CD14-positive monocyte (primary cell): ENCODE measurements around the gene PDE4D. TPM values are rescaled to one million over a fixed set of nuclear protein-coding genes. Genes with fewer than 3 reads are reported as not detected.
A peak's percentile ranks its signal among the peaks of the same experiment; 100 is the strongest.

Source experiments
- DNase-seq, 3 donors: peaks; one replicate each; pipeline ENCODE4 v3.0.0-alpha.2; 2011 to 2022
- H2AFZ ChIP-seq: 2 replicates; pipeline ENCODE4 v1.6.0; 2012; ENCODE audit warnings: mild to moderate bottlenecking, low read depth, low read length, inconsistent platforms; ENCODE audit not compliant: insufficient read depth, poor library complexity, severe bottlenecking
- H3K27ac ChIP-seq, 2 donors: 1 replicate in 1 of 2; 2 replicates in 1 of 2; pipeline ENCODE4 v1.5.1; 2012 to 2013; ENCODE audit warnings: low read length in 2 of 2, control low read depth in 1 of 2, inconsistent platforms in 1 of 2, low read depth in 1 of 2, mild to moderate bottlenecking in 1 of 2
- H3K27me3 ChIP-seq, 2 donors: one replicate each; pipeline versions ENCODE4 v1.6.0 to v1.6.1; 2011 to 2013; ENCODE audit warnings: low read length in 2 of 2; ENCODE audit not compliant: control insufficient read depth in 2 of 2, insufficient read depth in 2 of 2
- H3K36me3 ChIP-seq, 2 donors: replicated peaks in 1 of 2; 1 replicate in 1 of 2; 2 replicates in 1 of 2; pipeline versions ENCODE4 v1.5.1 to v1.6.1; 2012 to 2013; ENCODE audit warnings: low read length in 2 of 2, control low read depth in 1 of 2, inconsistent platforms in 1 of 2, mild to moderate bottlenecking in 1 of 2; ENCODE audit not compliant: insufficient read depth in 2 of 2, control insufficient read depth in 1 of 2
- H3K4me1 ChIP-seq, 2 donors: 1 replicate in 1 of 2; 2 replicates in 1 of 2; pipeline versions ENCODE4 v1.5.1 to v1.6.1; 2012 to 2013; ENCODE audit warnings: low read length in 2 of 2, control low read depth in 1 of 2, inconsistent platforms in 1 of 2, mild to moderate bottlenecking in 1 of 2, moderate library complexity in 1 of 2; ENCODE audit not compliant: insufficient read depth in 2 of 2, control insufficient read depth in 1 of 2
- H3K4me2 ChIP-seq: replicated peaks from 2 replicates; pipeline ENCODE3; 2012; ENCODE audit warnings: low read length, moderate library complexity, mild to moderate bottlenecking; ENCODE audit not compliant: poor library complexity, severe bottlenecking; ENCODE audit errors: extremely low read depth
- H3K4me3 ChIP-seq, 3 experiments: fragments of 200-600 bp in 1 of 3; sonication (generic) in 1 of 3; replicated peaks in 1 of 3; 1 replicate in 2 of 3; 2 replicates in 1 of 3; pipeline ENCODE4 v1.5.1; 2011 to 2013; ENCODE audit warnings: low read length in 3 of 3, mild to moderate bottlenecking in 3 of 3, control low read depth in 2 of 3, low read depth in 2 of 3, inconsistent platforms in 1 of 3, moderate library complexity in 1 of 3
- H3K79me2 ChIP-seq: 2 replicates; pipeline ENCODE4 v1.6.0; 2012; ENCODE audit warnings: mild to moderate bottlenecking, control low read depth, inconsistent platforms, low read length, moderate library complexity; ENCODE audit not compliant: insufficient read depth
- H3K9ac ChIP-seq: 2 replicates; pipeline ENCODE4 v1.6.0; 2017; ENCODE audit warnings: low read length, mild to moderate bottlenecking; ENCODE audit not compliant: insufficient read depth, poor library complexity, severe bottlenecking
- H3K9me3 ChIP-seq, 2 donors: replicated peaks in 1 of 2; 1 replicate in 1 of 2; 2 replicates in 1 of 2; pipeline versions ENCODE4 v1.5.1 to v1.6.1; 2012 to 2013; ENCODE audit warnings: low read length in 2 of 2, control low read depth in 1 of 2; ENCODE audit not compliant: control insufficient read depth in 1 of 2, insufficient read depth in 1 of 2
- H4K20me1 ChIP-seq: 2 replicates; pipeline ENCODE4 v1.6.0; 2012; ENCODE audit warnings: mild to moderate bottlenecking, low read length, control low read depth, moderate library complexity; ENCODE audit not compliant: insufficient read depth
- H3K27ac Mint-ChIP-seq, 7 donors: one replicate each; pipeline ENCODE4 v1.8.0; 2020; ENCODE audit warnings: mild to moderate bottlenecking in 7 of 7, mixed read lengths in 7 of 7, moderate library complexity in 6 of 7, inconsistent platforms in 2 of 7
- H3K27me3 Mint-ChIP-seq, 3 donors: one replicate each; pipeline ENCODE4 v1.8.0; 2021 to 2022; ENCODE audit warnings: low read depth in 3 of 3, mild to moderate bottlenecking in 3 of 3, mixed read lengths in 3 of 3, moderate library complexity in 3 of 3, inconsistent platforms in 1 of 3
- H3K36me3 Mint-ChIP-seq, 2 donors: one replicate each; pipeline ENCODE4 v1.8.0; 2020; ENCODE audit warnings: mixed read lengths in 2 of 2, inconsistent platforms in 1 of 2, mild to moderate bottlenecking in 1 of 2
- H3K4me1 Mint-ChIP-seq: one replicate; pipeline ENCODE4 v1.8.0; 2020; ENCODE audit warnings: mild to moderate bottlenecking, mixed read lengths
- H3K4me3 Mint-ChIP-seq, 2 donors: one replicate each; pipeline ENCODE4 v1.8.0; 2020; ENCODE audit warnings: mild to moderate bottlenecking in 2 of 2, mixed read lengths in 2 of 2, moderate library complexity in 1 of 2
- H3K9me3 Mint-ChIP-seq, 7 donors: one replicate each; pipeline ENCODE4 v1.8.0; 2020 to 2022; ENCODE audit warnings: mixed read lengths in 7 of 7, mild to moderate bottlenecking in 6 of 7, moderate library complexity in 6 of 7, inconsistent platforms in 2 of 7
- WGBS: methylation state at CpG from one replicate; pipeline ENCODE4 v1.1.5; 2013; ENCODE audit warnings: missing lambda C conversion rate; ENCODE audit not compliant: insufficient coverage; 5-methylcytosine and 5-hydroxymethylcytosine counted together
- intact Hi-C, 2 donors: fragments of 100-400 bp; cut with micrococcal nuclease; formaldehyde crosslinking; loops; one replicate each; pipeline versions ENCODE4 v1.15.0 to v1.15.1; 2023
- polyA plus RNA-seq, 3 donors: library from polyadenylated mRNA; depleted of rRNA in 1 of 3; unstranded in 2 of 3; stranded (reverse) in 1 of 3; fragments of 300-500 nt in 2 of 3; fragments of >200 nt in 1 of 3; fragmentation: Illumina TruSeq in 2 of 3; gene quantifications; 1 replicate in 2 of 3; 2 replicates in 1 of 3; pipeline ENCODE4 v1.2.3, GENCODE V29; 2012 to 2021
- TF ChIP-seq, protein P1 (sequence below): fragments of 200-600 bp; IDR thresholded peaks from one replicate; pipeline ENCODE4 v1.8.0; 2022; ENCODE audit warnings: antibody characterized with exemption, mild to moderate bottlenecking

PDE4D gene
- polyA plus RNA-seq, 3 donors: 1.9 to 3.4 (median 2.8) TPM

DNA sequence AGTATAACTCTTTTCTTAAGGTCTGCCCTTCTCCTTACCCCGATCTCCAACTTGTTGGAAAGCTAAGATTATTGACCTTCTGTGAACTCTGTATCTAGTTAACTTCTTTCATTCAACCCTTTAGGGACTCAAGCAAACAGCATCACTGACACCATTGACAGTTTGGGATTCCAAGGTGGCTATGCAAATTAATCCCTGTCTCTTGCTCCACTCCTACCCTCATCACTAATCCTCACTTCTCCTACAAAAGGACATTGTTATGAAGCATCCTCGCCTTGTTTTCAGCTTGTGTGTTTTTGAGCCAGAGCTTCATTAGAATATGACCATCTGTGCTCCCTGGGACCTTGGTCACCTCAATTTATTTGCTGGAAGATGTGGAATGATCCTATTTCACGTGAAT lies 337.9 kb downstream of the PDE4D start:
- Mint-ChIP-seq H3K4me3 (no peak overlapping the region), H3K4me1 (no peaks in the 10 kb centered on the region), H3K9me3 (no peaks in the 10 kb centered on the region)

DNA sequence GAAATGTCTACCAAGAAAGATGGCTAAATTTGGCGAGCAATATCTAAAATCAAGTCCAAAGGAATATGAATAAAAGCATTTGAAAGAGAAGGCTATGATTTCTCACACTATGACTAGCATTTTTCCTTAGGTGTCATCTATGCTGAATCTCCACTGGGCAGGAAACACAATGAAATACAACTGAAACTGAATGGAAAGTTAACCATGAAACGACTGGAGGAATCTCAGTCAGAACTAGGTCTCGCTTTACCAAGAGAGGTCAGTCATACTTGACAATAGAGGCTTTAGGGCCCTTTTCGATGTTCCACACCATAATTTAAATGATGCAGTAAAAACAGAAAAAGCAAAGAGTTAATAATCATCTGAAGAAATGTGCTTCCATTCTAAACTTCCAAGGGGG lies 339.0 kb downstream of the PDE4D start:
- Histone ChIP-seq H3K79me2 (no peaks in the 10 kb centered on the region), H3K4me2 (no peak overlapping the region), H4K20me1 (no peaks in the 10 kb centered on the region), H3K4me3 (no peak overlapping the region), H3K27ac (no peak overlapping the region), H3K9ac (no peak overlapping the region), H2AFZ (no peak overlapping the region), H3K4me1 (no peaks in the 10 kb centered on the region), H3K36me3 (no peaks in the 10 kb centered on the region), H3K27me3 (no peaks in the 10 kb centered on the region), H3K9me3 (no peaks in the 10 kb centered on the region)
- WGBS: 83% methylated on average over 1 of the region's 4 CpGs
- Mint-ChIP-seq H3K27ac (peak overlapping the region in 1 of 7 donors; percentile 43), H3K4me1 (no peaks in the 10 kb centered on the region), H3K36me3 (peaks cover 0 to 1% of the 10 kb centered on the region in 2 donors), H3K27me3 (no peaks in the 10 kb centered on the region), H3K9me3 (no peaks in the 10 kb centered on the region), H3K4me3 (no peak overlapping the region)
- DNase-seq: no peak
- TF ChIP-seq, protein P1, sequence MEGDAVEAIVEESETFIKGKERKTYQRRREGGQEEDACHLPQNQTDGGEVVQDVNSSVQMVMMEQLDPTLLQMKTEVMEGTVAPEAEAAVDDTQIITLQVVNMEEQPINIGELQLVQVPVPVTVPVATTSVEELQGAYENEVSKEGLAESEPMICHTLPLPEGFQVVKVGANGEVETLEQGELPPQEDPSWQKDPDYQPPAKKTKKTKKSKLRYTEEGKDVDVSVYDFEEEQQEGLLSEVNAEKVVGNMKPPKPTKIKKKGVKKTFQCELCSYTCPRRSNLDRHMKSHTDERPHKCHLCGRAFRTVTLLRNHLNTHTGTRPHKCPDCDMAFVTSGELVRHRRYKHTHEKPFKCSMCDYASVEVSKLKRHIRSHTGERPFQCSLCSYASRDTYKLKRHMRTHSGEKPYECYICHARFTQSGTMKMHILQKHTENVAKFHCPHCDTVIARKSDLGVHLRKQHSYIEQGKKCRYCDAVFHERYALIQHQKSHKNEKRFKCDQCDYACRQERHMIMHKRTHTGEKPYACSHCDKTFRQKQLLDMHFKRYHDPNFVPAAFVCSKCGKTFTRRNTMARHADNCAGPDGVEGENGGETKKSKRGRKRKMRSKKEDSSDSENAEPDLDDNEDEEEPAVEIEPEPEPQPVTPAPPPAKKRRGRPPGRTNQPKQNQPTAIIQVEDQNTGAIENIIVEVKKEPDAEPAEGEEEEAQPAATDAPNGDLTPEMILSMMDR: no peak
- intact Hi-C loops: no loop called here

More for the DNA sequence above, 337.9 kb downstream of the PDE4D start:
- H3K27me3 ChIP-seq: no peaks in the 10 kb centered on the region
- TF ChIP-seq, protein P1: no peak
- no peaks in the 10 kb centered on the region for H3K4me1 ChIP-seq
- no peaks in the 10 kb centered on the region for H4K20me1 ChIP-seq
- H3K79me2 ChIP-seq: no peaks in the 10 kb centered on the region
- Mint-ChIP-seq H3K27ac (no peak overlapping the region), H3K36me3 (peaks cover 0 to 1% of the 10 kb centered on the region in 2 donors), H3K27me3 (no peaks in the 10 kb centered on the region)
- no peak overlapping the region for H3K4me2 ChIP-seq
- no peak overlapping the region for H2AFZ ChIP-seq
- WGBS: no CpG with 5 or more reads among the region's 3 CpGs
- intact Hi-C loops: no loop called here
- DNase-seq: no peak
- no peak overlapping the region for H3K9ac ChIP-seq
- H3K4me3 ChIP-seq: no peak overlapping the region
- peaks cover 0 to 2% of the 10 kb centered on the region in 2 donors for H3K36me3 ChIP-seq
- H3K27ac ChIP-seq: no peak overlapping the region
- no peaks in the 10 kb centered on the region for H3K9me3 ChIP-seq
